CD4-positive, CD25-positive, alpha-beta regulatory T cell (primary cell): ENCODE data around the gene TALDO1. TPM values are rescaled to one million over a fixed set of nuclear protein-coding genes. Genes with fewer than 3 reads are reported as not detected.

Source experiments
- ATAC-seq, 2 donors: fragments of 150-1000 bp; cut with Tn5 transposase; one replicate each; pipeline ENCODE4 v1.10.0; 2021; ENCODE audit warnings: low read depth in 2 of 2, moderate number of reproducible peaks in 2 of 2, moderate library complexity in 1 of 2
- DNase-seq, 3 donors: peaks; one replicate each; pipeline versions ENCODE4 v3.0.0 to v3.0.0-alpha.2; 2012 to 2022; ENCODE audit warnings: mixed read lengths in 1 of 3
- H3K27ac ChIP-seq: one replicate; pipeline ENCODE4 v1.7.0; 2013; ENCODE audit warnings: mild to moderate bottlenecking, low read length; ENCODE audit not compliant: insufficient read depth, poor library complexity, severe bottlenecking
- H3K27me3 ChIP-seq: one replicate; pipeline ENCODE4 v1.7.0; 2013; ENCODE audit warnings: low read length; ENCODE audit not compliant: control insufficient read depth, insufficient read depth
- H3K36me3 ChIP-seq: one replicate; pipeline ENCODE4 v1.7.0; 2013; ENCODE audit warnings: mild to moderate bottlenecking, low read length, moderate library complexity; ENCODE audit not compliant: control insufficient read depth, insufficient read depth
- H3K4me1 ChIP-seq: 2 replicates; pipeline ENCODE4 v1.7.0; 2013; ENCODE audit warnings: mild to moderate bottlenecking, low read length; ENCODE audit not compliant: insufficient read depth, control insufficient read depth, poor library complexity, severe bottlenecking
- H3K4me3 ChIP-seq: one replicate; pipeline ENCODE4 v1.7.0; 2013; ENCODE audit warnings: low read depth, mild to moderate bottlenecking, low read length, moderate library complexity
- H3K9me3 ChIP-seq, 2 experiments: 1 replicate in 1 of 2; 2 replicates in 1 of 2; pipeline ENCODE4 v1.7.0; 2013; ENCODE audit warnings: low read length in 2 of 2, mild to moderate bottlenecking in 1 of 2, moderate library complexity in 1 of 2; ENCODE audit not compliant: control insufficient read depth in 2 of 2
- H3K27ac Mint-ChIP-seq, 3 donors: one replicate each; pipeline ENCODE4 v1.8.0; 2020 to 2022; ENCODE audit warnings: mild to moderate bottlenecking in 3 of 3, mixed read lengths in 3 of 3, moderate library complexity in 2 of 3
- H3K27me3 Mint-ChIP-seq: one replicate; pipeline ENCODE4 v1.8.0; 2022; ENCODE audit warnings: mild to moderate bottlenecking, mixed read lengths
- H3K36me3 Mint-ChIP-seq: one replicate; pipeline ENCODE4 v1.8.0; 2020; ENCODE audit warnings: mixed read lengths
- H3K4me1 Mint-ChIP-seq, 4 donors: one replicate each; pipeline ENCODE4 v1.8.0; 2020 to 2022; ENCODE audit warnings: mixed read lengths in 4 of 4, mild to moderate bottlenecking in 1 of 4
- H3K4me3 Mint-ChIP-seq, 4 donors: one replicate each; pipeline ENCODE4 v1.8.0; 2020 to 2022; ENCODE audit warnings: mild to moderate bottlenecking in 4 of 4, mixed read lengths in 4 of 4, moderate library complexity in 3 of 4
- H3K9me3 Mint-ChIP-seq, 7 donors: one replicate each; pipeline ENCODE4 v1.8.0; 2020 to 2022; ENCODE audit warnings: mixed read lengths in 7 of 7, mild to moderate bottlenecking in 3 of 7, moderate library complexity in 2 of 7
- polyA plus RNA-seq, 4 donors: library from polyadenylated mRNA; unstranded; fragments of 300-500 nt; fragmentation: Illumina TruSeq; gene quantifications; one replicate each; pipeline ENCODE4 v1.2.3, GENCODE V29; 2021
- total RNA-seq: library from RNA; stranded (reverse); gene quantifications from one replicate; pipeline ENCODE4 v1.2.3, GENCODE V29; 2022

The TALDO1 gene
- total and polyA plus RNA-seq, 5 donors from 2014 or later = 68.3 to 274 (median 228) TPM

GRCh38 chr11:720017-720641 lies 27.1 kb upstream of the TALDO1 start:
- no peaks in the 10 kb centered on the region for H3K36me3 ChIP-seq
- Mint-ChIP-seq H3K9me3 (peaks cover 0 to 3% (median 0%) of the 10 kb centered on the region in 7 donors), H3K27me3 (peaks cover 13% of the 10 kb centered on the region), H3K36me3 (no peaks in the 10 kb centered on the region), H3K4me3 (peak overlapping the region in 2 of 4 donors; percentile 11 to 52), H3K27ac (no peak overlapping the region), H3K4me1 (peaks cover 0 to 21% (median 9%) of the 10 kb centered on the region in 4 donors)
- peaks cover 31% of the 10 kb centered on the region for H3K4me1 ChIP-seq
- H3K9me3 ChIP-seq = no peaks in the 10 kb centered on the region
- no peak overlapping the region for H3K4me3 ChIP-seq
- H3K27me3 ChIP-seq = no peaks in the 10 kb centered on the region
- ATAC-seq (no peak), DNase-seq (no peak)
- no peak overlapping the region for H3K27ac ChIP-seq

DNA sequence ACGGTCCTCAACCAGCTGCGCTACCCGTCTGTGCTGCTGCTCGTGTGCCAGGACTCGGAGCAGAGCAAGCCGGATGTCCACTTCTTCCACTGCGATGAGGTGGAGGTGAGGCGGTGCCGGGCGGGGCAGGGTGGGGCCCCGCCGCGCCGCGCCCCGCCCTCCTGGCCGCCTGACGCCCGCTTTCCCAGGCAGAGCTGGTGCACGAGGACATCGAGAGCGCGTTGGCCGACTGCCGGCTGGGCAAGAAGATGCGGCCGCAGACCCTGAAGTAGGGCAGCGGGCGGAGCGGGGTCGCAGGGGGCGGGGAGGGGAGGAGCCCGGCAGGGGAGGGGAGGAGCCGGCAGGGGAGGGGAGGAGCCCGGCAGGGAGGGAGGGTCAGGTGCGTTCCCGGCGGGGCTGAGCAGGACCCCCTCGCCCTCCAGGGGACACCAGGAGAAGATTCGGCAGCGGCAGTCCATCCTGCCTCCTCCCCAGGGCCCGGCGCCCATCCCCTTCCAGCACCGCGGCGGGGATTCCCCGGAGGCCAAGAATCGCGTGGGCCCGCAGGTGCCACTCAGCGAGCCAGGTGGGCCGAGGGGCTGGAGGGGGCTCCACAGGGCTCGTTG lies 26.5 kb upstream of the TALDO1 start:
- Histone ChIP-seq H3K4me1 (peaks cover 37% of the 10 kb centered on the region), H3K9me3 (no peaks in the 10 kb centered on the region), H3K36me3 (no peaks in the 10 kb centered on the region), H3K27me3 (no peaks in the 10 kb centered on the region), H3K27ac (no peak overlapping the region), H3K4me3 (no peak overlapping the region)
- Mint-ChIP-seq H3K27me3 (peaks cover 13% of the 10 kb centered on the region), H3K27ac (no peak overlapping the region), H3K4me1 (peaks cover 0 to 23% (median 9%) of the 10 kb centered on the region in 4 donors), H3K4me3 (peak overlapping the region in 1 of 4 donors; percentile 52), H3K9me3 (no peaks in the 10 kb centered on the region), H3K36me3 (no peaks in the 10 kb centered on the region)
- ATAC-seq = peak; percentile 22 to 69
- DNase-seq = peak in 2 of 3 donors; percentile 35 to 66

DNA sequence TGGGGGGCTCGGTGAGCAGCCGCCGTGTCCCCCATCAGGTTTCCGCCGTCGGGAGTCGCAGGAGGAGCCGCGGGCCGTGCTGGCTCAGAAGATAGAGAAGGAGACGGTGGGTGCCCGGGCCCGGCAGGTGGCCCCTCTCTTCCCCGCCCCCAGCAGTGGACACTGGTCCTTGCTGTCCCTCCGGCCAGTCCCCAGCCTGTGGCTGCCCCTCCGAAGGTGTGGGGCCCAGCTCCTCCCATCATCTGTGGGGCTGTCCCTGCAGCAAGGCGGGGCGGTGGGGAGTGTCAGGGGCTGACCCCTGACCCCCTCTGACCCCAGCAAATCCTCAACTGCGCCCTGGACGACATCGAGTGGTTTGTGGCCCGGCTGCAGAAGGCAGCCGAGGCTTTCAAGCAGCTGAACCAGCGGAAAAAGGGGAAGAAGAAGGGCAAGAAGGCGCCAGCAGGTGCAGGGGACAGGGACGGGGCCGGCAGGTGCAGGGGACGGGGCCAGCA lies 26.0 kb upstream of the TALDO1 start:
- no peak overlapping the region for H3K27ac Mint-ChIP-seq
- H3K27ac ChIP-seq = no peak overlapping the region
- peak overlapping the region in 3 of 4 donors; percentile 44 to 77 (median 55) for H3K4me3 Mint-ChIP-seq
- H3K4me3 ChIP-seq = no peak overlapping the region
- no peaks in the 10 kb centered on the region for H3K36me3 ChIP-seq
- peaks cover 13% of the 10 kb centered on the region for H3K27me3 Mint-ChIP-seq
- H3K27me3 ChIP-seq = no peaks in the 10 kb centered on the region
- H3K36me3 Mint-ChIP-seq = no peaks in the 10 kb centered on the region
- DNase-seq = no peak
- no peaks in the 10 kb centered on the region for H3K9me3 Mint-ChIP-seq
- H3K4me1 Mint-ChIP-seq = peaks cover 0 to 23% (median 9%) of the 10 kb centered on the region in 4 donors
- H3K9me3 ChIP-seq = no peaks in the 10 kb centered on the region
- peaks cover 42% of the 10 kb centered on the region for H3K4me1 ChIP-seq
- ATAC-seq = peak in 1 of 2 donors; percentile 1

DNA sequence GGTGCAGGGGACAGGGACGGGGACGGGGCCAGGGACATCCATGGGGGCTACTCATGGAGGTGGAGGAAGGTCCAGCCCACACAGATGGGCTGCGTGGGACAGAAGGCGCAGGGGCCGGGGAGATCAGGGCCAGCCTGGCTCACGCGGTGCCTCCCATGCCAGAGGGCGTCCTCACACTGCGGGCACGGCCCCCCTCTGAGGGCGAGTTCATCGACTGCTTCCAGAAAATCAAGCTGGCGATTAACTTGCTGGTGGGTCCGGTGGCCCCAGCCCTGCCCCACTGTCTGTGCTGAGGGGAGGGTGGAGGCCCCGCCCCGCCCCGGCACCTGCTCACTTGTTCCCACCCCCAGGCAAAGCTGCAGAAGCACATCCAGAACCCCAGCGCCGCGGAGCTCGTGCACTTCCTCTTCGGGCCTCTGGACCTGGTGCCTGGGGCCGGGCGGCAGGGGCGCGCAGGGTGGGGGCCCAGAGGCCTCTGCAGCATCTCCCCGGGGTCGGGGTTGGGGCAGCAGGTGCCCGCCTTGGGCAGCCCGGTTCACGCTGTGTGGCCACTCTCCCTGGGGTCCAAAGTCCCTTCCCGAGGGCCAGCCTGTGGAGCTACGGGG lies 25.4 kb upstream of the TALDO1 start:
- peaks cover 48% of the 10 kb centered on the region for H3K4me1 ChIP-seq
- Mint-ChIP-seq H3K9me3 (no peaks in the 10 kb centered on the region), H3K36me3 (no peaks in the 10 kb centered on the region), H3K4me1 (peaks cover 0 to 26% (median 9%) of the 10 kb centered on the region in 4 donors), H3K4me3 (peak overlapping the region in 3 of 4 donors; percentile 44 to 77 (median 55)), H3K27ac (no peak overlapping the region), H3K27me3 (peaks cover 13% of the 10 kb centered on the region)
- H3K4me3 ChIP-seq = no peak overlapping the region
- no peak overlapping the region for H3K27ac ChIP-seq
- ATAC-seq (peak; percentile 47 to 59), DNase-seq (peak; percentile 49 to 68 (median 50))
- H3K27me3 ChIP-seq = no peaks in the 10 kb centered on the region
- no peaks in the 10 kb centered on the region for H3K9me3 ChIP-seq
- no peaks in the 10 kb centered on the region for H3K36me3 ChIP-seq

- Histone ChIP-seq H3K4me1 (peaks cover 52% of the 10 kb centered on the region), H3K36me3 (no peaks in the 10 kb centered on the region), H3K9me3 (no peaks in the 10 kb centered on the region), H3K4me3 (no peak overlapping the region), H3K27me3 (no peaks in the 10 kb centered on the region), H3K27ac (no peak overlapping the region)
- peak overlapping the region in 1 of 3 donors; percentile 83 for H3K27ac Mint-ChIP-seq
- no peaks in the 10 kb centered on the region for H3K9me3 Mint-ChIP-seq
- no peak for DNase-seq
- no peak overlapping the region for H3K4me3 Mint-ChIP-seq
- peaks cover 0 to 30% (median 9%) of the 10 kb centered on the region in 4 donors for H3K4me1 Mint-ChIP-seq
- no peak for ATAC-seq
- peaks cover 13% of the 10 kb centered on the region for H3K27me3 Mint-ChIP-seq
- no peaks in the 10 kb centered on the region for H3K36me3 Mint-ChIP-seq
Observed at GRCh38 chr11:722346-722811, 24.9 kb upstream of the TALDO1 start.

- Histone ChIP-seq H3K4me1 (peaks cover 60% of the 10 kb centered on the region), H3K4me3 (no peak overlapping the region), H3K36me3 (no peaks in the 10 kb centered on the region), H3K9me3 (no peaks in the 10 kb centered on the region), H3K27me3 (no peaks in the 10 kb centered on the region), H3K27ac (no peak overlapping the region)
- peak; percentile 40 to 80 (median 66) for DNase-seq
- Mint-ChIP-seq H3K9me3 (no peaks in the 10 kb centered on the region), H3K36me3 (no peaks in the 10 kb centered on the region), H3K4me3 (peak overlapping the region; percentile 67 to 97 (median 86)), H3K4me1 (peaks cover 0 to 35% (median 9%) of the 10 kb centered on the region in 4 donors), H3K27ac (peak overlapping the region in 1 of 3 donors; percentile 71), H3K27me3 (peaks cover 13% of the 10 kb centered on the region)
- peak; percentile 16 to 41 for ATAC-seq
Observed at GRCh38 chr11:723120-723883, 24.0 kb upstream of the TALDO1 start.

- Histone ChIP-seq H3K9me3 (no peaks in the 10 kb centered on the region), H3K27me3 (no peaks in the 10 kb centered on the region), H3K4me1 (peaks cover 60% of the 10 kb centered on the region), H3K36me3 (no peaks in the 10 kb centered on the region), H3K4me3 (no peak overlapping the region), H3K27ac (no peak overlapping the region)
- DNase-seq (no peak), ATAC-seq (no peak)
- Mint-ChIP-seq H3K4me3 (peak overlapping the region in 3 of 4 donors; percentile 24 to 67 (median 33)), H3K27ac (peak overlapping the region in 1 of 3 donors; percentile 63), H3K27me3 (peaks cover 10% of the 10 kb centered on the region), H3K4me1 (peaks cover 0 to 33% (median 9%) of the 10 kb centered on the region in 4 donors), H3K36me3 (no peaks in the 10 kb centered on the region), H3K9me3 (no peaks in the 10 kb centered on the region)
Observed at GRCh38 chr11:724049-724777, 23.1 kb upstream of the TALDO1 start.
